ENCODE data around the gene WWOX. TPM values are rescaled to one million over a fixed set of nuclear protein-coding genes. Genes with fewer than 3 reads are reported as not detected.

WWOX gene
- total and polyA plus RNA-seq, 2 of the 13 experiments (the other 11 are each of a cell fraction or from before 2014, with no cell fraction given) = 9.1 to 37.4 TPM

GRCh38 chr16:78473031-78473699 lies 373.7 kb downstream of the WWOX start (continued):
- TF ChIP-seq ZNF142 (CRISPR knock-in tag; IDR thresholded peaks at IDR 0.05) (no peak), SALL2 (CRISPR knock-in tag; IDR thresholded peaks at IDR 0.05) (no peak), ZFP82 (CRISPR knock-in tag; IDR thresholded peaks at IDR 0.05; ENCODE audit: borderline replicate concordance) (no peak), ZNF883 (CRISPR knock-in tag; IDR thresholded peaks at IDR 0.05; ENCODE audit: not compliant biosample characterization) (no peak), ZNF761 (CRISPR knock-in tag; conservative IDR thresholded peaks at IDR 0.05) (no peak), ZNF17 (CRISPR knock-in tag; IDR thresholded peaks at IDR 0.05) (no peak), REL (CRISPR knock-in tag; conservative IDR thresholded peaks at IDR 0.05) (no peak), ZNF205 (CRISPR knock-in tag; IDR thresholded peaks at IDR 0.05) (peak; percentile 92), MXI1 (IDR thresholded peaks at IDR 0.05; ENCODE audit: borderline replicate concordance, low read depth, low read length) (no peak), FOXC1 (CRISPR knock-in tag; IDR thresholded peaks at IDR 0.05; ENCODE audit: borderline replicate concordance) (no peak), NR3C1 (CRISPR knock-in tag; IDR thresholded peaks at IDR 0.05) (no peak), TBX3 (IDR thresholded peaks at IDR 0.05; ENCODE audit: borderline replicate concordance) (no peak)
- TF ChIP-seq, protein P1, sequence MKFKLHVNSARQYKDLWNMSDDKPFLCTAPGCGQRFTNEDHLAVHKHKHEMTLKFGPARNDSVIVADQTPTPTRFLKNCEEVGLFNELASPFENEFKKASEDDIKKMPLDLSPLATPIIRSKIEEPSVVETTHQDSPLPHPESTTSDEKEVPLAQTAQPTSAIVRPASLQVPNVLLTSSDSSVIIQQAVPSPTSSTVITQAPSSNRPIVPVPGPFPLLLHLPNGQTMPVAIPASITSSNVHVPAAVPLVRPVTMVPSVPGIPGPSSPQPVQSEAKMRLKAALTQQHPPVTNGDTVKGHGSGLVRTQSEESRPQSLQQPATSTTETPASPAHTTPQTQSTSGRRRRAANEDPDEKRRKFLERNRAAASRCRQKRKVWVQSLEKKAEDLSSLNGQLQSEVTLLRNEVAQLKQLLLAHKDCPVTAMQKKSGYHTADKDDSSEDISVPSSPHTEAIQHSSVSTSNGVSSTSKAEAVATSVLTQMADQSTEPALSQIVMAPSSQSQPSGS (CRISPR knock-in tag; IDR thresholded peaks at IDR 0.05) = 0 out of 2 replicates have a peak, but pooled peaks have one; percentile 15
- TF ChIP-seq, protein P2, sequence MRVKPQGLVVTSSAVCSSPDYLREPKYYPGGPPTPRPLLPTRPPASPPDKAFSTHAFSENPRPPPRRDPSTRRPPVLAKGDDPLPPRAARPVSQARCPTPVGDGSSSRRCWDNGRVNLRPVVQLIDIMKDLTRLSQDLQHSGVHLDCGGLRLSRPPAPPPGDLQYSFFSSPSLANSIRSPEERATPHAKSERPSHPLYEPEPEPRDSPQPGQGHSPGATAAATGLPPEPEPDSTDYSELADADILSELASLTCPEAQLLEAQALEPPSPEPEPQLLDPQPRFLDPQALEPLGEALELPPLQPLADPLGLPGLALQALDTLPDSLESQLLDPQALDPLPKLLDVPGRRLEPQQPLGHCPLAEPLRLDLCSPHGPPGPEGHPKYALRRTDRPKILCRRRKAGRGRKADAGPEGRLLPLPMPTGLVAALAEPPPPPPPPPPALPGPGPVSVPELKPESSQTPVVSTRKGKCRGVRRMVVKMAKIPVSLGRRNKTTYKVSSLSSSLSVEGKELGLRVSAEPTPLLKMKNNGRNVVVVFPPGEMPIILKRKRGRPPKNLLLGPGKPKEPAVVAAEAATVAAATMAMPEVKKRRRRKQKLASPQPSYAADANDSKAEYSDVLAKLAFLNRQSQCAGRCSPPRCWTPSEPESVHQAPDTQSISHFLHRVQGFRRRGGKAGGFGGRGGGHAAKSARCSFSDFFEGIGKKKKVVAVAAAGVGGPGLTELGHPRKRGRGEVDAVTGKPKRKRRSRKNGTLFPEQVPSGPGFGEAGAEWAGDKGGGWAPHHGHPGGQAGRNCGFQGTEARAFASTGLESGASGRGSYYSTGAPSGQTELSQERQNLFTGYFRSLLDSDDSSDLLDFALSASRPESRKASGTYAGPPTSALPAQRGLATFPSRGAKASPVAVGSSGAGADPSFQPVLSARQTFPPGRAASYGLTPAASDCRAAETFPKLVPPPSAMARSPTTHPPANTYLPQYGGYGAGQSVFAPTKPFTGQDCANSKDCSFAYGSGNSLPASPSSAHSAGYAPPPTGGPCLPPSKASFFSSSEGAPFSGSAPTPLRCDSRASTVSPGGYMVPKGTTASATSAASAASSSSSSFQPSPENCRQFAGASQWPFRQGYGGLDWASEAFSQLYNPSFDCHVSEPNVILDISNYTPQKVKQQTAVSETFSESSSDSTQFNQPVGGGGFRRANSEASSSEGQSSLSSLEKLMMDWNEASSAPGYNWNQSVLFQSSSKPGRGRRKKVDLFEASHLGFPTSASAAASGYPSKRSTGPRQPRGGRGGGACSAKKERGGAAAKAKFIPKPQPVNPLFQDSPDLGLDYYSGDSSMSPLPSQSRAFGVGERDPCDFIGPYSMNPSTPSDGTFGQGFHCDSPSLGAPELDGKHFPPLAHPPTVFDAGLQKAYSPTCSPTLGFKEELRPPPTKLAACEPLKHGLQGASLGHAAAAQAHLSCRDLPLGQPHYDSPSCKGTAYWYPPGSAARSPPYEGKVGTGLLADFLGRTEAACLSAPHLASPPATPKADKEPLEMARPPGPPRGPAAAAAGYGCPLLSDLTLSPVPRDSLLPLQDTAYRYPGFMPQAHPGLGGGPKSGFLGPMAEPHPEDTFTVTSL (CRISPR knock-in tag; IDR thresholded peaks at IDR 0.05; ENCODE audit: borderline replicate concordance) = peak; percentile 11; the same call in 1 of the 2 replicates
